Measurements from ENCODE around the gene SPATS2L.

Gene SPATS2L

GRCh38 chr2:200450288-200450687, 143.8 kb downstream of the SPATS2L start:
- no peak for DNase-seq

- no peak for DNase-seq
Observed at GRCh38 chr2:200451511-200451910, 145.0 kb downstream of the SPATS2L start.

- no peak for DNase-seq
Observed at GRCh38 chr2:200452377-200452776, 145.9 kb downstream of the SPATS2L start.

DNA sequence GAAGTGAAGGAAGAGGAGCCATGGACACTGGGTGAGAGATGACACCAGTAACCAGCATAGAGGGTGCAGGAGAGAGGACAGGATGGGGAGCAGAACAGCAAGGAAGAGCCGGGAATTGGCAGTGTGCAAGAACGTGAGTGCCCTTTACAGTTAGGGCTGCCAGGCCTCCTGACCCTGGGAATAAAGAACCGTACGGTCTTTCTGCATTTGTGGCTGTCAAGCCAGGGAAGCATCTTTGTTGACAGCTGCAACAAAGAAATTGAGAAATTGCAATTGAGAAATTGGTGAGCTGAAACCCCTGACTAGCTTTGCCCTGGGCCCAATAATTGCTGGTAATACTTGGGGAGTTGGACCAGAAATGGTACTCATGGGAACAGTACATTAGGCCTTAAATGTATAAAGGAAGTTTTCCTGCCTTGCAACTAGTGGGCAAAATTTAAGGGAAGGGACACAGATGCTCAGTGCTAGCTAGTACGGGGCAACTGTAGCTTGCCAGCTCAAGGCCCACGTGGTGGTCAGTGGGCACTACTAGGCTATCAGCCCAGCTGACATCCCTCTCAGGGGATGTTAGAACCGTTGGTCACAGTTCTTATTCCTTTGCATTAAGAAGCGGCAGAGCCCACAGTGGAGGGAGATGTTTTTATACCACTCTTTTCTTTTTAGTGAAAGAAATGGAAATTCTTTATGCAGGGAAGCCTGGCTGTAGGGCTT, 146.8 kb downstream of the SPATS2L start:
- no peak for DNase-seq

GRCh38 chr2:200453853-200454534, 147.5 kb downstream of the SPATS2L start:
- DNase-seq, result no peak

DNA sequence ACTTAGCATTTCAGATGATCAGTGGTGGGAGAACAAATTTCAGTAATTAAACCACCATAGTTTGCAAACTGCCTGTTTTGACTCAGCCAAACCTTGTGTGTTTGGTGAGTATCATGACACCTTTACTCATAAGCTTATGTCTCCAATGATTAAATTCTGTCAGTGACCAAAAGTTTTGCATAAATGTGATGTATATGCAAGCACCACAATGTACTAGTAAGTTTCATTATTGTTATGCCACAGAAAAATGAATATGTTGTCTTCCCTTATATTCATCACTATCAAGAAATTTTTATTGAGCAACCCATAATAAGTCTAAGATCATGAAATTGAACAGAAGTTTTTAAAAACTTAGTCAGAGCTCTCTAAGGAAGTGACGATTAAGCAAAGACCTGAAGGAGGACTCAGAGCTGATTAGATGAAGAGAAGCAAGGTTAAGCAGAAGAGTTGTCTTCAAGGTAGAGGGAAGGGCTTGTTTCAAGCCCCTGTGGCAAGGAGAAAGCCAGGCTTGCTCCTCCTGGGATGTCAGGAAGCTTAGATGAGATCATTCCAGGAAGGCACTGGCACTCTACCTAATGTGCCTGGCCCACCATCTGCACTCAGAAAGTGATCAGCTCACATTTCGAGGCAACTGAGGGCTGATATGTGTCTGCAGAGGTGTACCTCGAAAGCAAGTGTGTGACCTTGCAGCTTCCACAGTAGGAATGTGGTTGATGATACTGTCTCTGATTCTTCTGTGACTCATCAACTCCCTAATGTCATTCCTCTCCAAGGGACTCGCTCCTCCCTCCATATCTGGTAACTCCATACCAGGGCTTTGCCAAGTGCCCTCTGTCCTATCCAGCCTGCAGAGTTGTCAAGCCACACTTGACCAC, 148.7 kb downstream of the SPATS2L start:
- DNase-seq, result no peak

DNA sequence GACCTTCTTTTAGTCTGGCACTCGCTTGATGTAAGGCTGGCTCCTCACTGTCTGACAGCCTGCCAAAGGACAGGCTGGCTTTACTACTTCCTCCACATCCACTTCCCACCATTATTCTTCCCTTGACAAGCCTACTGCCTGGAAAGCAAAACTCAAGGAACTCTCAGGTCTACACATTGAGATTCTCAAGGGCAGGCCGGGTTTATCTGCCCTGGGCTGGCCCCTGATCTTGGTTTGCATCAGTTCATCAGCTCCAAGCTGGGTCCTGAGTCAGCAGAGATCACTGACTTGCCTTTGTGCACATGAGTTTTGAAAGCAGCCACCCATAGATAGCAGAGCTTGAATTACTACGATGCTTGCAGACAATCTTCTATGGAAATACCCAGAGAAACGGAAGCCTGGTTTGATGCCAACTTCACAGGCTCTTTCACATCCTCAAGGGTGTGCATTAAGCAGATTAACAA, 149.5 kb downstream of the SPATS2L start:
- no peak for DNase-seq

GRCh38 chr2:200456567-200456966, 150.1 kb downstream of the SPATS2L start:
- DNase-seq, result no peak

DNA sequence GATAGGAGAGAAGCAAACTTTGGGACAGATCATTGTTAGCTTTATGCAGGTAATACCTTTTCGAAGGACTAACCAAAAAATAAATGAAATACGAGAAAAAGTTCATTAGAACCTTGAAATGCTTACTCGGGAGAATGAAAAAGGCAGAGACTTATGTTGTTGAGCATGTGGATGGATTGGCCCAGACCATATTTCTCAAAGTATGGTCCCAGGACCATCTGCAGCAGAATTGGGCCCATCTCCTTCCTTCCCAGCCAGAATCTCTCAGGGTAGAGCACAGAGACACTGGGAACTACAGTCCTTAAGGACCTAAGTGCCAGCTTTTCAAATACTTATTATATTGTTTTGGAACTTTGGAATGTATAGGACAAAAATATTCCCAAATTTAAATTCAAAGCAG, 152.6 kb downstream of the SPATS2L start:
- DNase-seq, result no peak

DNA sequence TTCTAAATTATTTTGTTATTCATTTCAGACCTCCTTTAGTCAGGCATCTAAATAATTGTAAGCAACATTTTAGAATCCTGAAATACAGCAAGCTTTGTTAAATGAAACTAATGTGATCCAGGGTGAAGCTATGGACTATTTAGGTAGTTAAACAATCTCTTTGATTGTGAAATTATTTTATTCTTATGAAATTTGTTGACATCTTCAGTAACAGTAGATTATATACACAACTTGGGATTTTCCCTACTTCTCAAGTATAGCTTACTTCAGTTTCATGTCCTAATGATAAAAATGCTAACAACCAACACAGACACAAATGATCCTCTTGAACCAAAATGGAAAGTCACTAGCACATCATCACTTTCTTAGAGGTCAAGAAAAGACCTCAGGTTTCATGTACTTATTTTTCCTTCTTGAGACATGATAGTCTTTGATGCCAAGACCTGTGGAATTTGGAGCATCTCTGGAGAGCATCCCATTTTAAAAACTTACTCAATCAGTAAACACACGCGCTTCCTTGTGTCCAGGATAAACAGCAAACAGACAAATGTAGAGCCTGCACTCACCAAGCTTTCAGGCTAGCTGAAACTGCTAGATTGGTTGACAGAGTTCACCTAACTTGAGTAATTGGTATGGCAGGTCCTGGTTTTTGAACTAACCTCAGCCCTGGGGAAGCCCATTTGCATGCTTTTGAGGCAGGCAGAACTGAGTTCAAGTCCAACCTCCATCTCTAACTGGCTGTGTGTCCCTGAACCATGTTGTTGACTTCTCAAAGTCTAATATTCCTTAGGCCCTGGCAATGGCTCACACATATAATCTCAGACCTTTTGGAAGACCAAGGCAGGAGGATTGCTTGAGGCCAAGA, 155.6 kb downstream of the SPATS2L start:
- DNase-seq, result no peak

DNA sequence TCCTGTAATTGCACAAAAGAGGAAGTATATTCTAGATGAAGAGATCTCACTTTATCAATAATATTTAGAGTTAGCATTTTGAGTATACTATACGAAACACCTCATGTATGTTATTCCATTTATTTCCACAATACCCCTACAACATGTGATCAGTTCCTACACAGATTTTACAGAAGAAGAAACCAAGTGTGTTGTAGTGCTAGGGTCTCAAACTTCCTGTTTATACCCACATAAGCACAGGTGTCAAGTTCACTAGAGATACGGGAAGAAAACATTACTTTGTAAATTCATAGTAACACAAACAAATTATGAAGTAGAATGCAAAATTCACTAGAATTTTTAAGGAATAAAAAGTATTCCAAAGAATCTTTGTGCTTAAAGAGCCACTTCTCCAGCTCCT, 157.0 kb downstream of the SPATS2L start:
- DNase-seq, result no peak

- no peak for DNase-seq
Observed at GRCh38 chr2:200466425-200467418, 160.2 kb downstream of the SPATS2L start.

DNA sequence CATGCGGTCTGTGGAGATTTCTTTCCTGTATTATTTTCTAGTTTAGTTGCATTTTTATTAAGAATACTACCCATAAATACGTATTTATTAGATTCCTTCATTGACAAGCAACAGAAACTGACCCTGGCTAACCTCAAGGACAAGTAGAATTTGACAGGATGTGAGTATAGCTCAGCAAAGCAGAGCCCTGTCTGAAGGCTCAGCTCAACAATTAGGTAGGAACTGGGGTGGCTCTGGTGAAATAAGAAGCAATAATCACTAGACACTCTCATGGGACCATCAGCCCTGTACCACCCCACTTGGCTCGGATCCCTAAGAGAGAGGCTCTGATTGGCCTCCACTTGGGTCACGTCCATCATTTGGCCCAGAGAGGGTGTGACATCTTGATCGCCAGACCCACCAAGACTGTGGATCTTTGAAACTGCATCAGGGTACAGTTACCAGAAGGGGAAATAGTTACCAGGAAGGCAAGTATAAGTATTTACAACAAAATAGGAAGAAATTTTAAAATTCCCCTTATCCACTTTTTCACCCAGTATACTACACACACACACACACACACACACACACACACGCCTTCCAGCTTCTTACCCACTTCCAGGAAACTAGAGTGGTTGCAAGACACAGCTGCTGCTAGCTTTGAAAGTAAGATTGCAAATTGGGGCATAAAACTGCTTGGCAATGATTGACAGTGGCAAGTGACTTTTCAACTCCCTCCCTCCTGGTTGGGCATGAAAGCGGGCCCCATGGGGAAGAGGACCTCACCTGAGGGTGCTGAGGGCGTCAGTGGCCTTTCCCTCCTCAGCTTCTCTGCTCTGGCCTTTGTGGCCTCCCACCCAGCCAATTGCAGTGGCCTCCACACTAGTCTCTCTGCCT, 161.6 kb downstream of the SPATS2L start:
- DNase-seq, result no peak

DNA sequence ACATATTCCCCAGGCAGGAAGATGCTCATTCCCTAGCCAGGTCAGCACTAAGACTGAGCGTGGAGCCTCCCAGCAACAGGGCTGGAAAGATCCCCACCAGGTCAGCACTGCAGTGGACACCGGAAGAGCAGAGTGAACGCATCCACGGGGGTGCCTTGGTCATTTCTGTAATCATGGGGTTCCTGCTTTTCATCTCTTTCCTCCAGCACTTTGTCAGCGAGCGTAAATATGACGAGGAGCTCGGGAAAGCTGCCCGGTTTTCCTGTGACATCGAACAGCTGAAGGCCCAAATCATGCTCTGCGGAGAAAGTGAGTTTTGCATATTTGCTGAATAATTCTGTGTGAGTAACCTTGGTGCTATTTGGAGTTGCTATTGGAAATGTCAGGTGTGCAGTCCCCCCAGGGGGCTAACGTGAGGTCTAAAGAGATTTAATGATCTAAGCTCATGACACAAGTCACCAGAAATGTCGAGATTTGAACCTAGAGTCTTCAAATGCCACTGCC, 163.3 kb downstream of the SPATS2L start:
- no peak for DNase-seq

GRCh38 chr2:200470230-200470629, 163.7 kb downstream of the SPATS2L start:
- no peak for DNase-seq

- DNase-seq, result no peak
Observed at GRCh38 chr2:200471324-200471848, 164.9 kb downstream of the SPATS2L start.

DNA sequence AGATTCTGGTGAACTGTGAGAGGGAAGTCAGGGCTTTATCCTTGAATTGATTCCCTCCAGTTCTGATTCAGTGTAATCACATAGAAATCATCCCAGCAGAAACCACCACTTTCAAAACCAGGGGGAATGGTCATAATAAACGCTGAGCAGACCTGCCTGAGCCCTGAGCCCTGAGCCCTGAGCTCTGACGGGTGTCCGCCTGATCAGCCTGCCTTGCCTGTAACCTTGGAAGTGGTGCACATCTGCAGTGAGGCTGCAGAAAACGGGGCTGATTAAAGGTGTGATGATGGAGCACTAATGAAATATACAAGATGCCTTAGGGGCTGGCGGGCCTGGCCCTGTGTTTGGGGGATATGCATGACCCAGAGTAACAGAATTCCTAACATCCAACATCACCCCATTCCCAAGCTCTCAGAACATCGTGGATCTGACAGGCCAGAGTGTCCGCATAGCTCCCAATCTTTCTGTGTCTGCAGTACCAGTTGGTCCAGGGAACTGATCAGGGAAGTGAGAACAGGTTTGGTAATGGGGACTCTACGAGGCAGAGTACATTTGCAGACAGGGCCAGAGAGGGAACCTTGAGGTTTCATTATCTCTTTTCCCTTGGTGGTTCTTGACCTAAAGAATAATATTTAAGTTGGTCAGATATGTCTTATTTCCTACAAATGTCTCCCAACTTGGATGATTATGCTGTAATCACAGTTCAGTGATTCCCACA, 165.6 kb downstream of the SPATS2L start:
- no peak for DNase-seq

- DNase-seq, result no peak
Observed at GRCh38 chr2:200472853-200473464, 166.5 kb downstream of the SPATS2L start.

GRCh38 chr2:200475795-200476194, 169.3 kb downstream of the SPATS2L start:
- DNase-seq, result no peak

All from KG1 (cell line).